ENCODE measurements around the gene STX8.

The STX8 gene

DNA sequence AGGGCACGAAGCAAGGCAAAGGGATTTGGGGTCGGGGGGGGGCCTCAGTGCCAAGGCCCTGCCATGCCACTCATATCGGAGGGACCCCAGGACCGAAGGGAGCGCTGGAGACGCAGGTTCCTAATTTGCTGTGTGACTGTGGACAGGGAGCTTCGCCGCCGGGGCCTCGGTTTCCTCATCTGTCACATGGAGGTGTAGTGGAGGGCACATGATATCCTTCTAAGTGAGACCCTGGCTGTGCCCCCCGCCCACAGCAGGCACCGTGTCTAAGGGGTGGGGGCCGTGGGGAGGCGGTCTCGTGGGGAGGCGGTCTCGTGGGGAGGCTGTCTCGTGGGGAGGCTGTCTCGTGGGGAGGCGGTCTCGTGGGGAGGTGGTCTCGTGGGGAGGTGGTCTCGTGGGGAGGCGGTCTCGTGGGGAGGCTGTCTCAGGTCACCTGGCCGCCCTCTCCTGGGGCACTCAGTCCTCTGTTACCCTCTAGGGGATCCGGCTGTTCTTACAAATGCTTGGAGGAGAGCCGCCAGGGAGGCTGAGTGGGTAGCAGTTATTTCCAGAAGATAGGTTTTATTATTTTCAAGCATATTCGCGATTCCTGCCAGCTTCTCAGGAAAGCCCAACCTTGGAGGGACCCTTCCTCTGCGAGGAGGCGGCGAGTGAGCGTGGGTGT is 349.4 kb downstream of the STX8 start:
- Histone ChIP-seq H3K4me1 (ENCODE audit: control insufficient read depth, insufficient read depth, low read length) (no peaks in the 10 kb centered on the region), H3K4me3 (ENCODE audit: low read length) (no peak overlapping the region), H3K4me2 (ENCODE audit: low read length) (no peak overlapping the region), H3K9ac (ENCODE audit: low read depth, low read length) (no peak overlapping the region), H3K9me3 (replicated peaks; ENCODE audit: low read length) (no peaks in the 10 kb centered on the region), H3K27me3 (ENCODE audit: control insufficient read depth, insufficient read depth, low read length) (no peaks in the 10 kb centered on the region), H3K36me3 (ENCODE audit: insufficient read depth, low read length) (no peaks in the 10 kb centered on the region)

DNA sequence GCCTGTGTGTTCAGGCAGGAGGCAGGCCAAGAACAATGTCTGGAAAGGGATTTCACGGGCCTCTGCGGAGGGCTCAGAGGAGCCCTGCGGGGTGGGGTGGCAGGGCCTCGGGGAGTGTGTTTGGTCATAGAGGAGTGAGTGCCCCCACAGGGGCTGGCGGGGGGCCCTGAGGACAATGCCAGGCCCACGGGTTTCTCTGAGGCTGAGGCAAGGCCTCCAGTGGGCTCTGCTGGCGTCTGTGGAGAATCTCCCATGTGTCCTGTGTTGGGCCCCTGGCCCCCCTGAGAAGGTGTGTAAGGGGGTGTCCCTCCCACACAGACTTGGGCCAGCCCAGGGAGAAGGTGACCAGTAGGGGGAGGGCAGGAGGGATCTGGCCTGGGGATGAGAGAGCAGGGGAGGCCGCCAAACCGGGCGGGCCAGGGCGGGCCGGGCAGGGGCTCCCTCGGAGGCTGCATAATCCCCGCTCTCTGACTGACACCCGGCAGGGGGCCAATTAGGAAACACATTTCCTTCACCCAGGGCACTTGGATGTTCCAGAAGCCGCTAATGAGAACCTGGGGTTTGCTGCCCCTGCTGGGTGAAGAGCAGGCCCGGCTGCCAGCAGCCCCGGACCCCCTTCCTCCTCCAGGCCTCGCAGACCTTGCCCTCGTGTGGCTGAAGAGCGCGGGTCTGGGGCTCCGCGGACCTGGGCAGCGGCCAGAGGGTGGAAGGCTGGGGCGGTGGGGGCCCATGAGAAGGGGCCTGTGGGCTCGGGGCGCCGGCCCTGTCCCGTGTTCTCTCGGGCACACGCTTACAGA is 350.1 kb downstream of the STX8 start:
- H3K4me2 ChIP-seq (ENCODE audit: low read length), result no peak overlapping the region
- H3K9ac ChIP-seq (ENCODE audit: low read depth, low read length), result no peak overlapping the region
- H3K36me3 ChIP-seq (ENCODE audit: insufficient read depth, low read length), result no peaks in the 10 kb centered on the region
- no peaks in the 10 kb centered on the region for H3K4me1 ChIP-seq (ENCODE audit: control insufficient read depth, insufficient read depth, low read length)
- H3K27me3 ChIP-seq (ENCODE audit: control insufficient read depth, insufficient read depth, low read length), result no peaks in the 10 kb centered on the region
- no peaks in the 10 kb centered on the region for H3K9me3 ChIP-seq (replicated peaks; ENCODE audit: low read length)
- no peak overlapping the region for H3K4me3 ChIP-seq (ENCODE audit: low read length)

DNA sequence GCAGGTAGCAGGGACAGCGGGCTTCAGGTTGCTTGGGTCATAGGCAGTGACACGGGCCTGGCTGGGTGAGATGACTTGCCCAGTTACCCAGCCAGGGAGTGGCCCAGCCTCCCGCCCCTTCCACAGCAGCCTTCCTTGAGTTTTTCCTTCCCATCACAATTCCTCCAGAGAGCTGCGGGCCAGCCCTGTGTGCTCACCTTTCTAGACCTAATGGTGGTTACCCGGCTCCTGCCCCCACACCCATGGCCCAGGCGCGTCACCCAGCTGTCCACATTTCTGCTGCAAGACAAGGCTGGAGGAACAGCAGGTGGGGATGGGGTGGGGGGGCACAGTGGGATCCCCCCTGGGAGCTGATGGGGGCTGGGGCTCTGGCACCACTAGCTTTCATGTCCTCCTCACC is 351.1 kb downstream of the STX8 start:
- H3K9ac ChIP-seq (ENCODE audit: low read depth, low read length), result no peak overlapping the region
- no peak overlapping the region for H3K4me2 ChIP-seq (ENCODE audit: low read length)
- H3K4me3 ChIP-seq (ENCODE audit: low read length), result no peak overlapping the region
- H3K27me3 ChIP-seq (ENCODE audit: control insufficient read depth, insufficient read depth, low read length), result no peaks in the 10 kb centered on the region
- no peaks in the 10 kb centered on the region for H3K9me3 ChIP-seq (replicated peaks; ENCODE audit: low read length)
- H3K4me1 ChIP-seq (ENCODE audit: control insufficient read depth, insufficient read depth, low read length), result no peaks in the 10 kb centered on the region
- H3K36me3 ChIP-seq (ENCODE audit: insufficient read depth, low read length), result no peaks in the 10 kb centered on the region

DNA sequence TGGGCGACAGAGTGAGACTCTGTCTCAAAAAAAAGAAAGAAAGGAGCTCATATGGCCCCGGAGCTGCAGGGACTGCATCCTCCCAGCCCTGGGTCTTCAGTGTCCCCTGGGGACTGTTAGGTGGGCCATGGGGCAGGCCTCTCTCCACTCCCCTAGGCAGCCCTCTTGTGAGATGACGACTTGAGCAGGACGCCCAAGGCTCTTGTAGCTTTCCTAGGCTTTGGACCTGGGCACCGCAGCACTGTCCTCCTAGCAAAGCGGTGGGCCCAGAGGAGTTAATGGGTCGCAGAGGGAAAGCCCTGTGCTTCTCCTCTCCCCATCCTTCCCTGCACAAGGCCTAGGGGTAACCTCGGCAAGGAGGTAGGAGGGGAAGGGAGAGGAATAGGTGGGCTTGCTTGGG is 352.1 kb downstream of the STX8 start:
- Histone ChIP-seq H3K4me3 (ENCODE audit: low read length) (no peak overlapping the region), H3K27me3 (ENCODE audit: control insufficient read depth, insufficient read depth, low read length) (no peaks in the 10 kb centered on the region), H3K9ac (ENCODE audit: low read depth, low read length) (no peak overlapping the region), H3K9me3 (replicated peaks; ENCODE audit: low read length) (no peaks in the 10 kb centered on the region), H3K4me1 (ENCODE audit: control insufficient read depth, insufficient read depth, low read length) (no peaks in the 10 kb centered on the region), H3K36me3 (ENCODE audit: insufficient read depth, low read length) (no peaks in the 10 kb centered on the region), H3K4me2 (ENCODE audit: low read length) (no peak overlapping the region)

DNA sequence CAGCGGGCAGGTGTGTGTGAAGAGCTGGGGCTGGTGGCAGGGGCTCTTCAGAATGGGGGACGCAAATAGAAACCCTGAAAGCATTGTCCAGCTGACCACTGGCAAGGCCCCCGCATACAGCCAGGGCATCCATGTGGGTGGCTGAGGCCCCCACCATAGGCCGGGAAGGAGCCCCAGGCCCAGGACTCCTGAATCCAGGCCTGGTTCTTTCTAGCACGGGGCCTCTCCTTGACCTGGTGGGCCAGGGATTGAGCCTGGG is 353.8 kb downstream of the STX8 start:
- H3K9me3 ChIP-seq (replicated peaks; ENCODE audit: low read length), result no peaks in the 10 kb centered on the region
- no peak overlapping the region for H3K4me2 ChIP-seq (ENCODE audit: low read length)
- peaks cover 6% of the 10 kb centered on the region for H3K4me1 ChIP-seq (ENCODE audit: control insufficient read depth, insufficient read depth, low read length)
- H3K4me3 ChIP-seq (ENCODE audit: low read length), result no peak overlapping the region
- H3K36me3 ChIP-seq (ENCODE audit: insufficient read depth, low read length), result no peaks in the 10 kb centered on the region
- no peaks in the 10 kb centered on the region for H3K27me3 ChIP-seq (ENCODE audit: control insufficient read depth, insufficient read depth, low read length)
- no peak overlapping the region for H3K9ac ChIP-seq (ENCODE audit: low read depth, low read length)

DNA sequence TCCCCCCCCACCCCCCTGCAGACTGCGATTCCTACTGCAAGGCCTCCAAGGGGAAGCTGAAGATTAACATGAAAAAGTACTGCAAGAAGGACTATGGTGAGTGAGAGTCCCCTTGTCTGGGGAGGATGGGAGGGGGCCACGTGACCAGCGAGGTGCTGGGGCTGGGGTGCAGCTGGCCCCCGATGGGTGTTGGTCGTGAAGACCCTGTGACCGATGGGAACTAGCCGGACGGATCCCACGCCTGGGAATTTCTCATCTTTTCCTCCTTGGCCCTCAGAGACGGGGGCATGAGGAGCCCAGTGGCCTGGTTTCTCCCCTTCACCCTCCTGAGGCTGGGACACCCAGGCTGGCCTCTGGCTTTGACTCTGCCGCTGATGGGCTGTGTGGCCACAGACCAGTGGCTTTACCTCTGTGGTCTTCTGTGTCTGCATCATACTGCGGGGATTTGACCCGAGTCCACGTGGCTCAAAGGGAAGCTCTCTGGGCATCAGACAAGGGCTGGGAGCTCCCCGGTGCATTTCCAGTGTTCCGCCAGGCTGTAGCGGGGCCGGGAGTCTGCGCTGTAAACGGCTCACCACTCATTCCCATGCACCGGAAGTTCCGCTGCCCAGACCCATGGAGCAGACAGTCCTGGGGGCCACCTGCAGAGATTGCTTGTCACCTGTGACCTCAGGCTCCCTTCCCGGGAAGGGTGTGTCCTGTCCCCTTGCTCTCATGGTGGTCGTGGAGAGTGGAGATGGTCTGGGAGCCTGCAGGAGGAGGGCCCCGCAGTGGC is 354.3 kb downstream of the STX8 start:
- no peak overlapping the region for H3K9ac ChIP-seq (ENCODE audit: low read depth, low read length)
- H3K4me2 ChIP-seq (ENCODE audit: low read length), result no peak overlapping the region
- H3K4me1 ChIP-seq (ENCODE audit: control insufficient read depth, insufficient read depth, low read length), result peaks cover 6% of the 10 kb centered on the region

DNA sequence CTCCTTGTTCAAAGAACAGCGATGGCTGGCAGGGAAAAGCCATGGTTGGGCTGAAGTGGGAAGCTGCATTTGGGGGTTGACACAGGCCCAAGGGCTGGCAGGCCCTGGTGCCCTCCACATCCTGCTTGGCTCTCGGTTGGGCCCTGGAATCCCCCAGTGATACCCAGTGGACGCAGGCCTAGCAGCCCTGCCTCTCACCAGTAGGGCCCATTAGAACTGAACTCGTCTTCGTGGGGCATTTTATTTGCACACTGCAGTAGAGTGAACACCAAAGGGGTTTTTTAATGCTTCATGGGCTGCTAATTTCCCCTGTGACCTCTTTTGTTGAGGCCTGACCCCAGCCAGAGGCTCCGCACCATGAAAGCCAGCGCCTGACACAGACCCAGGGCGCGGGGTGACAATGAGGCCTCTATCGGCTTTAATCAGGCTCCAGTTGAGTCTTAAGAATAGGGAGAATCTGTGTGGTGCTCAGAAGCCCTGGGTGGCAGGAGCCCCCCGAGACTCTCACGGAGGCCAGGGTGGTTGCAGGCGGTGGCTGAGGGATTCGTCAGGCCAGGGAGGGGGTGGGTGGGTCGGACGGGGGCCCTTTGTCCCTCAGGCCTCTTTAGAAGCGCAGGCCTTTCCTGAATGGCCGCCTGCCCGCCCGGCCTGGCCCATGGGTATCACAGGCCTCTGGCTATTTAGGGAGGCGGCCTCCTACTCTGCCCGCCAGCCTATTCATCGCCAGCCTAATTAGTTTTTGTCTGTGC is 355.0 kb downstream of the STX8 start:
- Histone ChIP-seq H3K4me2 (ENCODE audit: low read length) (no peak overlapping the region), H3K36me3 (ENCODE audit: insufficient read depth, low read length) (no peaks in the 10 kb centered on the region), H3K4me3 (ENCODE audit: low read length) (no peak overlapping the region), H3K4me1 (ENCODE audit: control insufficient read depth, insufficient read depth, low read length) (peaks cover 6% of the 10 kb centered on the region), H3K9ac (ENCODE audit: low read depth, low read length) (no peak overlapping the region), H3K27me3 (ENCODE audit: control insufficient read depth, insufficient read depth, low read length) (no peaks in the 10 kb centered on the region), H3K9me3 (replicated peaks; ENCODE audit: low read length) (no peaks in the 10 kb centered on the region)

More for the DNA sequence above, 354.3 kb downstream of the STX8 start:
- Histone ChIP-seq H3K27me3 (ENCODE audit: control insufficient read depth, insufficient read depth, low read length) (no peaks in the 10 kb centered on the region), H3K4me3 (ENCODE audit: low read length) (no peak overlapping the region), H3K9me3 (replicated peaks; ENCODE audit: low read length) (no peaks in the 10 kb centered on the region), H3K36me3 (ENCODE audit: insufficient read depth, low read length) (no peaks in the 10 kb centered on the region)

DNA sequence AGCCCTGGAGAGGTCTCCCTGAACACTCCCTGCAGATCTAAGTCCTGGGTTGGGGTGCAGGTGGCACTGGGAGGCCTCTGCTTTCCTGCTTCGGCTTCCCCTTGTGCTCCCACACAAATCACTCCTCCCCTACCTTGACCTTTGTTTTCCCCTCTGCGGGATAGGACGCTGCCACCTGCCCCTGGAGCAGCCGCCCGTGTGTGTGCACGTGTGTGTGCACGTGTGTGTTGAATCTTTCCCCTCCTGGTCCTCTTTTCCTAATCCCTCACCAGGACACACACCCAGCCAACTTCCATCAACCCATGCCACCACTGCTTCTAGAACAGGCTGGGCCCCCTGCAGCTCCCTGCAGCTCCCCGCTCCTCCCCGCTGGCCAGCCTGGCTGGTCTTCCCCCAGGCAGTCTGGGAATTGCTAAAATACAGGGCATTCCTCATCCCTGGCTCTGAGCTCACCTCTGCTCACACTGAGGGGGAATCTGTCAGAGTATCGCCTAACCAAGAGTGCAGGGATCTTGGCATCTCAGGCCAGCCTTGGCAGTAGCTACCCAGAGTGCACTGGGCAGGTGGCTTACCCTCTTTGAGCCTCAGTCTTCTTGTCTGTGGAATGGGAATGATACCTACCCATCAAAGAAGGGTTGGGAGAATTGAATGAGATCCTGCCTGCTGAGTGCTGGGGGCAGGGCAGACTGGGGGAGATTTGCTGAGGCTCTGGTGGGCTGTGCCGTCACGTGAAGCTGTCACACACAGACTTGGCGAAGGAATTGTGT is 355.8 kb downstream of the STX8 start:
- H3K9me3 ChIP-seq (replicated peaks; ENCODE audit: low read length), result peaks cover 3% of the 10 kb centered on the region
- H3K9ac ChIP-seq (ENCODE audit: low read depth, low read length), result no peak overlapping the region
- no peaks in the 10 kb centered on the region for H3K36me3 ChIP-seq (ENCODE audit: insufficient read depth, low read length)

DNA sequence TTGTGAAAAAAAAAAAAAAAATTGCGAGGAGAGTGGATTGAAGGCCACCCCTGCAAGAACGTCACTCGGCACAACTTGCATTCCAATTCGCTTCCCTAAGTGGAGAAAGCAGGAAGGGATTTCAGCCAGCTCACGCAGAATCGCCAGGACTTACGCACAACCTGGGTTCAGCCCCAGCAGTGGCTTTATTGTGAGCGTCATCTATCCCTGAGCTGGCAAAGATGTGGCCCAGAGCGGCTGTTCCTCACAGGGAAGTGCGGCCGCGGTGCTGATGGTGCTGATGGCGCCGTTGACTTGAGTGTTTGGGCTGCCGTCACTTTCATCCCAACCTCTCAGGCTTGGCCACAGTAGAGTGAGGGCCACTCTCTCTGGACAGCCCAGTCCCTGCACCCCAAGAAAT is 356.7 kb downstream of the STX8 start:
- Histone ChIP-seq H3K9ac (ENCODE audit: low read depth, low read length) (no peak overlapping the region), H3K9me3 (replicated peaks; ENCODE audit: low read length) (peaks cover 3% of the 10 kb centered on the region), H3K27me3 (ENCODE audit: control insufficient read depth, insufficient read depth, low read length) (no peaks in the 10 kb centered on the region), H3K36me3 (ENCODE audit: insufficient read depth, low read length) (no peaks in the 10 kb centered on the region), H3K4me2 (ENCODE audit: low read length) (no peak overlapping the region), H3K4me3 (ENCODE audit: low read length) (no peak overlapping the region), H3K4me1 (ENCODE audit: control insufficient read depth, insufficient read depth, low read length) (peaks cover 6% of the 10 kb centered on the region)

More for the DNA sequence above, 355.8 kb downstream of the STX8 start:
- no peak overlapping the region for H3K4me3 ChIP-seq (ENCODE audit: low read length)
- no peaks in the 10 kb centered on the region for H3K27me3 ChIP-seq (ENCODE audit: control insufficient read depth, insufficient read depth, low read length)
- H3K4me1 ChIP-seq (ENCODE audit: control insufficient read depth, insufficient read depth, low read length), result peaks cover 6% of the 10 kb centered on the region
- H3K4me2 ChIP-seq (ENCODE audit: low read length), result no peak overlapping the region

DNA sequence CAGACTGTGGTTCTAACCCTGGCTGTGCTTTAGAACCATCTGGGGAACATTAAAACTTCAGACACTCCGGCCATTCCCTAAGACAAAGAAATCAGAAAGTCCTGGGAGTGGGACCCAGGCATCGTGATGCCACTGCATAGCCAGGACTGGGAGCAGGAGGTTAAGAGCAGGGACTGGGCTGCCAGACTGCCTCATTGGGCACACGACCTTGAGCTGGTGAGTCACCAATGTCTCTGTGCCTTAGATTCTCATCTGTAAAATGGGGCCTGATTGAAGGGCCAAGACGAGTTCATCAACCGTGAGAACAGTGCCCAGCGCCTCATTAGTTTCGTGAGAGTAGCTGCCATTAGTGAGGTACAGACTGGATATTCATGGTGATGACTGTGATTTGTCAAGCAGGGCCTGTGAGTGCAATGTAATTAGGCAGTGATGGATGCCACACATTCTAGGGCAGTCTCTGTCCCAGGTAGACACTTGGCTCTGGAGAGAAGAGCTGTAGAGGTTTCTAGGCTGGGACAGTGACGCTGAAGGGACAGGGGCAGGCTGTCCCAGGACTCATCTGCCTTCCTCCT is 357.5 kb downstream of the STX8 start:
- Histone ChIP-seq H3K36me3 (ENCODE audit: insufficient read depth, low read length) (no peaks in the 10 kb centered on the region), H3K4me1 (ENCODE audit: control insufficient read depth, insufficient read depth, low read length) (peaks cover 6% of the 10 kb centered on the region), H3K27me3 (ENCODE audit: control insufficient read depth, insufficient read depth, low read length) (no peaks in the 10 kb centered on the region), H3K9ac (ENCODE audit: low read depth, low read length) (no peak overlapping the region), H3K4me3 (ENCODE audit: low read length) (no peak overlapping the region), H3K9me3 (replicated peaks; ENCODE audit: low read length) (peaks cover 3% of the 10 kb centered on the region), H3K4me2 (ENCODE audit: low read length) (no peak overlapping the region)

Data from skeletal muscle satellite cell (primary cell).